GM21367 (cell line): ENCODE measurements around the gene FOXO3B.
"Not testable (repeated sequence)": the region's sequence is repeated elsewhere in the genome, so short reads cannot be mapped to it uniquely, and the experiment has no call there.

ENCODE experiments used
- ATAC-seq: cut with Tn5 transposase; IDR thresholded peaks from one replicate; pipeline ENCODE4 v1.9.1; 2021; ENCODE audit not compliant: unreplicated experiment

FOXO3B gene

DNA sequence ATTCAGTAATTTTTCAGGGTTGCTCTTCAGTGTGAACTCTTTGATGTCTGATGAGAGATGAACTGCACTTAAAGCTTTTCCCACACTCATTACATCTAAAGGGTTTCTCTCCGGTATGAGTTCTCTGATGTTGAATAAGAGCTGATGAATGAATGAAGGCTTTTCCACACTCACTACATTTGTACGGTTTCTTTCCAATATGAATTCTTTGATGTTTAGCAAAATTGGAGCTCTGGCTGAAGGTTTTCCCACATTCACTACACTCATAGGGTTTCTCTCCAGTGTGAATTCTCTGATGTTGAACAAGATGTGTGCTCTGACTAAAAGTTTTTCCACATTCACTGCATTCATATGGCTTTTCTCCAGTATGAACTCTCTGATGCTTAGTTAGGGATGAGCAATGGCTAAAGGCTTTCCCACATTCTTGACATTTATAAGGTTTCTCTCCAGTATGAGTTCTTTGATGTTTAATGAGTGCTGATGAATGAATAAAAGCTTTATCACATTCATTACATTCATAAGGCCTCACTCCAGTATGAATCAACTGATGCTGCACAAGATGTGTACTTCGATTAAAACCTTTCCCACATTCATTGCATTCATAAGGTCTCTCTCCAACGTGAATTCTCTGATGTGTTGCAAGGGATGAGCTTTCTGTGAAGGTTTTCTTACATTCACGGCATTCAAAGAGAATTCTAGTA, 20.0 kb downstream of the FOXO3B start:
- ATAC-seq: not testable (repeated sequence)

- not testable (repeated sequence) for ATAC-seq
These were observed 32.0 kb downstream of the FOXO3B start for GRCh38 chr17:18650094-18650493.

GRCh38 chr17:18644291-18644690, 37.8 kb downstream of the FOXO3B start, which contains the start of gene TBC1D28:
Gene TBC1D28 (minus strand): TSS chr17:18644391. CDS start chr17:18641352, 3,039 bp downstream.
- ATAC-seq: not testable (repeated sequence)

DNA sequence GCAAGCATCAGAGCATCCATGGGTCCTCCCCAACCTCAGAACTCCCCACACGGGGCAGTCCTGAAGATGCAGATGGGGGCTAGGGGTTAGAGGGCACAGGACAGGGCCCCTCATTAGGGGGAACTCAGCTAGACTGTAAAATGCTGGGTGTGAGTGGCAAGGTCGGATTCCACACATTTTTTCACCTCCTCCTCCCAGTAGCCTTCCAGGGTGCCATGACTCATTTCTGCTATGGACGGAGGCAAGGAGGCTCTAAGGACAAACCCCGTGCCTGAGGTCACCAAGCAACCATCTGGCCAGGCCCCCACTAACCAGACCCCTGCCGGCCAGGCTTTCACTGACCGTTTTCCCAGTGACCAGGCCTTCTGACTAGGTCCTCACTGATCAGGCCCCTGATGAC, 39.0 kb downstream of the FOXO3B start:
- ATAC-seq: not testable (repeated sequence)

GRCh38 chr17:18638357-18638756, 43.8 kb downstream of the FOXO3B start:
- not testable (repeated sequence) for ATAC-seq

DNA sequence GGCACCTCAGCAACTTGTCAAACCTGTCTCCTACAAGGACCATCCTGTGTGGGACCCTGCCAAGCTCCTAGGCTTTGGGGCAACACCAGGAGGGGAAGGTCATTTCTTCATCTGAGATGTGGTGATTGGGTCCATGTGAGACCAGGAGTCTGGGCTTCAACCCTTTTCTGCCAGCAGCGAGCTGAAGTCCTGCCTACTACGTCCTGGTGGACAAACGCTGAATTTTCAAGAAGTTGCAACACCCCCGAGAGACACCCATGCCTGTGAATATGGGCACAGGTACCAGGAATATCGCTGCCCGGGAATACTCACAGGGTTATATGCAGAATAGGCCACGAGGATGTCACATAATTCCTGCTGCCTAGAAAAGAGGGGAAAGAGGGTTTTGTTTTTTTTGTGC, 45.9 kb downstream of the FOXO3B start:
- not testable (repeated sequence) for ATAC-seq

DNA sequence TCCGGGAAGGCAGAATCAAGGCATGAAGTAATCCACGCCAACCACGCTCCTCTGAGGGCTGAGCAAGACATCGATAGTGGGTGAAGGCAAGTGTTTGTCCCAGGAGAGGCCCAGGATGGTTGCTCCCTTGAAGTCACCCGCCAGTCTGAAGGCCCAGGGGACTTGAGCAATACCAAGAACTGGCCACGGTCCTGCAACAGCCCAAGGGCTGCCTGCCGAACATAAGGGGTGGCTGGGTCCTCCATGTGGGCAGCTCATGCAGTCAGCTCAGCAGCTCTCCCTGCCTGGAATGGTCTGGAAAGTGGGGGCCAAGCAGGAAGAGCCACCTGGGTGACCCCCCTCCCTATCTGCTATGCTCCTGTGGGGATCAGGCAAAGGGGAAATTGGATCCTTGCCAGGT, 46.3 kb downstream of the FOXO3B start:
- not testable (repeated sequence) for ATAC-seq

GRCh38 chr17:18634550-18635263, 47.4 kb downstream of the FOXO3B start:
- not testable (repeated sequence) for ATAC-seq
